ENCODE measurements around the gene NLGN1. TPM values are rescaled to one million over a fixed set of nuclear protein-coding genes. Genes with fewer than 3 reads are reported as not detected.

Gene NLGN1
- total and polyA plus RNA-seq, 2 of the 13 experiments (the other 11 are each of a cell fraction or from before 2014, with no cell fraction given), result not detected

DNA sequence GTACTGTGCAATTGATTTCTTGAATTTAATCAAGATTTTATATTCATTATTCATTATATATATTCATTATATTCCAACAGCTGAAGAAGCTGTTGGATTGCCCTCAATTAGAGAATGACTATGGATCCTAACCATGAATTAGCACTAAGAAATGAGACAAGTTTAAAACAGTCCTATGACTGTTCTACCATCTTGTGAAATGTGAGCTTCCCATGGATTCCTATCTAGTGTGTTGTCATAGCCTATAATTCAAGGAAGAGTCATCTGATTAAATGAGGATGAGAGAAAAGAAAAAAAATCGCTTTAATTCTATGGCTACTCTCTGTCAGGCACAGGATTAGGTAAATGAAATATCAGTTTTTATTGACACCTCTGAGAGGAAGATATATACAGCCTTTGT lies 765.0 kb downstream of the NLGN1 start (continued):
- TF ChIP-seq, protein P1, sequence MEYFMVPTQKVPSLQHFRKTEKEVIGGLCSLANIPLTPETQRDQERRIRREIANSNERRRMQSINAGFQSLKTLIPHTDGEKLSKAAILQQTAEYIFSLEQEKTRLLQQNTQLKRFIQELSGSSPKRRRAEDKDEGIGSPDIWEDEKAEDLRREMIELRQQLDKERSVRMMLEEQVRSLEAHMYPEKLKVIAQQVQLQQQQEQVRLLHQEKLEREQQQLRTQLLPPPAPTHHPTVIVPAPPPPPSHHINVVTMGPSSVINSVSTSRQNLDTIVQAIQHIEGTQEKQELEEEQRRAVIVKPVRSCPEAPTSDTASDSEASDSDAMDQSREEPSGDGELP (IDR thresholded peaks at IDR 0.05; ENCODE audit: borderline replicate concordance, low read depth), result no peak
- TF ChIP-seq ZFP41 (CRISPR knock-in tag; IDR thresholded peaks at IDR 0.05; ENCODE audit: borderline replicate concordance) (no peak), SOX6 (IDR thresholded peaks at IDR 0.05) (no peak), SOX6 (CRISPR knock-in tag; IDR thresholded peaks at IDR 0.05) (no peak), WIZ (CRISPR knock-in tag; IDR thresholded peaks at IDR 0.05) (no peak), ZSCAN31 (CRISPR knock-in tag; IDR thresholded peaks at IDR 0.05; ENCODE audit: low read depth) (no peak), ESRRA (CRISPR knock-in tag; IDR thresholded peaks at IDR 0.05; ENCODE audit: low read depth) (no peak), GATA4 (IDR thresholded peaks at IDR 0.05; ENCODE audit: borderline replicate concordance, low read depth) (no peak), ZNF501 (CRISPR knock-in tag; IDR thresholded peaks at IDR 0.05) (no peak)
- TF ChIP-seq, protein P2, sequence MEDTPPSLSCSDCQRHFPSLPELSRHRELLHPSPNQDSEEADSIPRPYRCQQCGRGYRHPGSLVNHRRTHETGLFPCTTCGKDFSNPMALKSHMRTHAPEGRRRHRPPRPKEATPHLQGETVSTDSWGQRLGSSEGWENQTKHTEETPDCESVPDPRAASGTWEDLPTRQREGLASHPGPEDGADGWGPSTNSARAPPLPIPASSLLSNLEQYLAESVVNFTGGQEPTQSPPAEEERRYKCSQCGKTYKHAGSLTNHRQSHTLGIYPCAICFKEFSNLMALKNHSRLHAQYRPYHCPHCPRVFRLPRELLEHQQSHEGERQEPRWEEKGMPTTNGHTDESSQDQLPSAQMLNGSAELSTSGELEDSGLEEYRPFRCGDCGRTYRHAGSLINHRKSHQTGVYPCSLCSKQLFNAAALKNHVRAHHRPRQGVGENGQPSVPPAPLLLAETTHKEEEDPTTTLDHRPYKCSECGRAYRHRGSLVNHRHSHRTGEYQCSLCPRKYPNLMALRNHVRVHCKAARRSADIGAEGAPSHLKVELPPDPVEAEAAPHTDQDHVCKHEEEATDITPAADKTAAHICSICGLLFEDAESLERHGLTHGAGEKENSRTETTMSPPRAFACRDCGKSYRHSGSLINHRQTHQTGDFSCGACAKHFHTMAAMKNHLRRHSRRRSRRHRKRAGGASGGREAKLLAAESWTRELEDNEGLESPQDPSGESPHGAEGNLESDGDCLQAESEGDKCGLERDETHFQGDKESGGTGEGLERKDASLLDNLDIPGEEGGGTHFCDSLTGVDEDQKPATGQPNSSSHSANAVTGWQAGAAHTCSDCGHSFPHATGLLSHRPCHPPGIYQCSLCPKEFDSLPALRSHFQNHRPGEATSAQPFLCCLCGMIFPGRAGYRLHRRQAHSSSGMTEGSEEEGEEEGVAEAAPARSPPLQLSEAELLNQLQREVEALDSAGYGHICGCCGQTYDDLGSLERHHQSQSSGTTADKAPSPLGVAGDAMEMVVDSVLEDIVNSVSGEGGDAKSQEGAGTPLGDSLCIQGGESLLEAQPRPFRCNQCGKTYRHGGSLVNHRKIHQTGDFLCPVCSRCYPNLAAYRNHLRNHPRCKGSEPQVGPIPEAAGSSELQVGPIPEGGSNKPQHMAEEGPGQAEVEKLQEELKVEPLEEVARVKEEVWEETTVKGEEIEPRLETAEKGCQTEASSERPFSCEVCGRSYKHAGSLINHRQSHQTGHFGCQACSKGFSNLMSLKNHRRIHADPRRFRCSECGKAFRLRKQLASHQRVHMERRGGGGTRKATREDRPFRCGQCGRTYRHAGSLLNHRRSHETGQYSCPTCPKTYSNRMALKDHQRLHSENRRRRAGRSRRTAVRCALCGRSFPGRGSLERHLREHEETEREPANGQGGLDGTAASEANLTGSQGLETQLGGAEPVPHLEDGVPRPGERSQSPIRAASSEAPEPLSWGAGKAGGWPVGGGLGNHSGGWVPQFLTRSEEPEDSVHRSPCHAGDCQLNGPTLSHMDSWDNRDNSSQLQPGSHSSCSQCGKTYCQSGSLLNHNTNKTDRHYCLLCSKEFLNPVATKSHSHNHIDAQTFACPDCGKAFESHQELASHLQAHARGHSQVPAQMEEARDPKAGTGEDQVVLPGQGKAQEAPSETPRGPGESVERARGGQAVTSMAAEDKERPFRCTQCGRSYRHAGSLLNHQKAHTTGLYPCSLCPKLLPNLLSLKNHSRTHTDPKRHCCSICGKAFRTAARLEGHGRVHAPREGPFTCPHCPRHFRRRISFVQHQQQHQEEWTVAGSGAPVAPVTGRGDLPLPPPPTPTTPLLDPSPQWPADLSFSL (CRISPR knock-in tag; IDR thresholded peaks at IDR 0.05), result no peak
- TF ChIP-seq, protein P3, sequence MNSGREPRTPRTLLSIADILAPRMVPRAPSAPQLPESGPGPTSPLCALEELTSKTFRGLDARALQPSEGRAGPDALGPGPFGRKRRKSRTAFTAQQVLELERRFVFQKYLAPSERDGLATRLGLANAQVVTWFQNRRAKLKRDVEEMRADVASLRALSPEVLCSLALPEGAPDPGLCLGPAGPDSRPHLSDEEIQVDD (CRISPR knock-in tag; IDR thresholded peaks at IDR 0.05; ENCODE audit: borderline replicate concordance), result no peak
